Suprapubic skin (tissue), 4 donors: ENCODE results near the gene POFUT1. TPM values are rescaled to one million over a fixed set of nuclear protein-coding genes. Genes with fewer than 3 reads are reported as not detected.
"Not testable (repeated sequence)": the region's sequence is repeated elsewhere in the genome, so short reads cannot be mapped to it uniquely, and the experiment has no call there.

Experiments used
- DNase-seq, 2 donors: peaks; one replicate each; pipeline ENCODE4 v3.0.0-alpha.2; 2019; ENCODE audit warnings: low spot score in 2 of 2
- H3K27ac ChIP-seq: fragments of 200-600 bp; sonication (generic); one replicate; pipeline ENCODE4 v1.5.1; 2019
- H3K27me3 ChIP-seq: fragments of 200-600 bp; sonication (generic); one replicate; pipeline ENCODE4 v1.5.1; 2019
- H3K36me3 ChIP-seq: fragments of 200-600 bp; sonication (generic); one replicate; pipeline ENCODE4 v1.5.1; 2019
- H3K4me1 ChIP-seq: fragments of 200-600 bp; sonication (generic); one replicate; pipeline ENCODE4 v1.5.1; 2019
- H3K4me3 ChIP-seq: fragments of 200-600 bp; sonication (generic); one replicate; pipeline ENCODE4 v1.5.1; 2019; ENCODE audit warnings: mild to moderate bottlenecking
- H3K9me3 ChIP-seq: fragments of 200-600 bp; sonication (generic); one replicate; pipeline ENCODE4 v1.5.1; 2019
- EP300 ChIP-seq: sonication (generic); formaldehyde crosslinking; IDR thresholded peaks from one replicate; pipeline ENCODE4 v1.6.1; 2017; ENCODE audit warnings: antibody characterized with exemption
- POLR2A ChIP-seq, 2 donors: fragments of 450-650 bp; IDR thresholded peaks; one replicate each; pipeline ENCODE4 v1.6.1; 2017; ENCODE audit warnings: antibody characterized with exemption in 2 of 2, mild to moderate bottlenecking in 2 of 2, moderate library complexity in 2 of 2
- POLR2AphosphoS5 ChIP-seq, 3 donors: sonication (generic); formaldehyde crosslinking; IDR thresholded peaks; one replicate each; pipeline ENCODE4 v1.6.1; 2017; ENCODE audit warnings: antibody characterized with exemption in 3 of 3
- WGBS: methylation state at CpG from one replicate; pipeline ENCODE4 v1.1.5; 2018; 5-methylcytosine and 5-hydroxymethylcytosine counted together
- total RNA-seq, 4 donors: library from RNA; depleted of rRNA; stranded (reverse); fragments of >200 nt; gene quantifications; one replicate each; pipeline ENCODE4 v1.1.0, GENCODE V29; 2016
- TF ChIP-seq, protein P1 (sequence below), 2 donors: fragments of 200-600 bp in 1 of 2; fragments of 450-650 bp in 1 of 2; sonication (generic) in 1 of 2; IDR thresholded peaks; one replicate each; pipeline ENCODE4 v1.5.1; 2016 to 2019; ENCODE audit warnings: antibody characterized with exemption in 2 of 2, mild to moderate bottlenecking in 1 of 2, moderate library complexity in 1 of 2

POFUT1 gene
- total RNA-seq, 4 donors from 2014 or later, result 19.0 to 36.4 (median 24.1) TPM

DNA sequence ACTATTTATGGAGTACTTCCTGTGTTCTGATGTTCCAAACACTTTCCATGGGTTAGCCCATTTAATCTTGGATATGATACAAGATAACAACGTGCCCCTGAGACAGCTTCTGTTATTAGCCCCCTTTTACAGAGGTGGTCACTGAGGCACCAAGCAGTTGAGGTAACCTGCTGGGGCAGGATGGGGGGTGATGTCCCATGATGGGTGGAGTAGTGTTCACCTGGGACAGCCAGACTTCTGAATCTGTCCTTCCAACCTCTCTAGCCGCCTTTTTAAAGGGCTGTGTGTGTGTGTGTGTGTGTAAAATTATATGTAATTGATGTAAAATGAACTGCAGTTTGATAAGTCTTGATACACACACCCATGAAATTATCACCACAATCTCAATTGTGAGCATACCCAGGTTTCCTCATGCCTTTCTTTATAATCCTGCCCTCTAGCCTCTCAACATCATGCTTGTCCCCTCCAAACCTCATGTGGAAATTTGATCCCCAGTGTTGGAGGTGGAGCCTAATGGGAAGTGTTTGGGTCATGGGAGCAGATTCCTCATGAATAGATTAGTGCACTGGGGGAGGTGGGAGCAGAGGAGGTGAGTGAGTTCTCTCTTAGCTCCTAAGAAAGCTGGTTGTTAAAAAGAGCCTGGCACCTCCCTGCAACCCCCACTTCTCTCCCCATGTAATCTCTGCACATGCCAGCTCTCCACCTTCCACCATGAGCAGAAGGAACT, 39.3 kb upstream of the POFUT1 start:
- TF ChIP-seq EP300 (no peak), POLR2AphosphoS5 (IDR thresholded peaks at IDR 0.05) (no peak), POLR2A (IDR thresholded peaks at IDR 0.05) (no peak)
- TF ChIP-seq, protein P1, sequence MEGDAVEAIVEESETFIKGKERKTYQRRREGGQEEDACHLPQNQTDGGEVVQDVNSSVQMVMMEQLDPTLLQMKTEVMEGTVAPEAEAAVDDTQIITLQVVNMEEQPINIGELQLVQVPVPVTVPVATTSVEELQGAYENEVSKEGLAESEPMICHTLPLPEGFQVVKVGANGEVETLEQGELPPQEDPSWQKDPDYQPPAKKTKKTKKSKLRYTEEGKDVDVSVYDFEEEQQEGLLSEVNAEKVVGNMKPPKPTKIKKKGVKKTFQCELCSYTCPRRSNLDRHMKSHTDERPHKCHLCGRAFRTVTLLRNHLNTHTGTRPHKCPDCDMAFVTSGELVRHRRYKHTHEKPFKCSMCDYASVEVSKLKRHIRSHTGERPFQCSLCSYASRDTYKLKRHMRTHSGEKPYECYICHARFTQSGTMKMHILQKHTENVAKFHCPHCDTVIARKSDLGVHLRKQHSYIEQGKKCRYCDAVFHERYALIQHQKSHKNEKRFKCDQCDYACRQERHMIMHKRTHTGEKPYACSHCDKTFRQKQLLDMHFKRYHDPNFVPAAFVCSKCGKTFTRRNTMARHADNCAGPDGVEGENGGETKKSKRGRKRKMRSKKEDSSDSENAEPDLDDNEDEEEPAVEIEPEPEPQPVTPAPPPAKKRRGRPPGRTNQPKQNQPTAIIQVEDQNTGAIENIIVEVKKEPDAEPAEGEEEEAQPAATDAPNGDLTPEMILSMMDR (IDR thresholded peaks at IDR 0.05), result no peak
- peak in 1 of 2 donors; percentile 16 for DNase-seq
- 78% methylated on average over 2 of the region's 2 CpGs for WGBS

DNA sequence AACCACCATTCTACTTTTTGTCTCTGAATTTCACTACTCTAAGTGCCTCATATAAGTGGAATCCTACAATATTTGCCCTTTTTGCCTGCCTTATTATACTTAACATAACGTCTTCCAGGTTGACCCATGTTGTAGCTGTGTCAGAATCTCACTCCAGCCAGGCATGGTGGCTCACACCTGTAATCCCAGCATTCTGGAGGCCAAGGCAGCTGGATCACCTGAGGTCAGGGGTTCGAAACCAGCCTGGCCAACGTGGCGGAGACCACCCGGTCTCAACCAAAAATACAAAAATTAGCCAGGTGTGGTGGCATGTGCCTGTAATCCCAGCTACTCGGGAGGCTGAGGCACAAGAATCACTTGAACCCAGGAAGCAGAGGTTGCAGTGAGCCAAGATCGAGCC, 30.0 kb upstream of the POFUT1 start:
- peak in 1 of 2 donors; percentile 40 for DNase-seq
- H3K4me3 ChIP-seq, H3K4me1 ChIP-seq, H3K27ac ChIP-seq, H3K9me3 ChIP-seq, H3K36me3 ChIP-seq, H3K27me3 ChIP-seq: not testable (repeated sequence)
- WGBS, result 92% methylated on average over 7 of the region's 7 CpGs

More for the DNA sequence above, 39.3 kb upstream of the POFUT1 start:
- Histone ChIP-seq H3K36me3 (peaks cover 40% of the 10 kb centered on the region), H3K27ac (no peak overlapping the region), H3K4me3 (no peak overlapping the region), H3K27me3 (no peaks in the 10 kb centered on the region), H3K4me1 (no peaks in the 10 kb centered on the region), H3K9me3 (no peaks in the 10 kb centered on the region)

DNA sequence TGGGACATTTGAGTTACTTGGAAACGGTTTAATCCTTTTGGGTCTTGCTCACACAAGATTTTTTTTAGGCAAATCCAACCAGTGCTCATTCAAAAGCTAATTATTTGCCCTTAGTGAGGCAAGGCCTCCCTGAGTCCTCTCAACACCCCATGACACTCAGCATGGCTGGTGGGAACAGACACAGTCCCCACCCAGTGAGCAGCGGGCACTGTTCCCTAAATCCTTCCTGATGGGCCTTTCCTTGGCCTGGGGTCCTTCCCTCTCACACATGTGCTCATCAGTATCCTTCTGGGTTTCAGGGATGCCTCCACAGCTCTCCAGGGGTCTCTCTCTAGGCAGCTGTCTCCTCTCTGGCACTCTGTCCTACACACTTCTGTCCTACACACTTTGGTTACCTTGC, 28.2 kb upstream of the POFUT1 start:
- no peaks in the 10 kb centered on the region for H3K9me3 ChIP-seq
- no peak for TF ChIP-seq EP300
- no peak for TF ChIP-seq POLR2A (IDR thresholded peaks at IDR 0.05)
- TF ChIP-seq POLR2AphosphoS5 (IDR thresholded peaks at IDR 0.05), result no peak
- TF ChIP-seq, protein P1 (IDR thresholded peaks at IDR 0.05), result no peak
- no peaks in the 10 kb centered on the region for H3K36me3 ChIP-seq
- DNase-seq, result peak in 1 of 2 donors; percentile 41
- no peak overlapping the region for H3K27ac ChIP-seq
- no peaks in the 10 kb centered on the region for H3K4me1 ChIP-seq
- no peak overlapping the region for H3K4me3 ChIP-seq
- H3K27me3 ChIP-seq, result no peaks in the 10 kb centered on the region
- 83% methylated on average over 2 of the region's 2 CpGs for WGBS

DNA sequence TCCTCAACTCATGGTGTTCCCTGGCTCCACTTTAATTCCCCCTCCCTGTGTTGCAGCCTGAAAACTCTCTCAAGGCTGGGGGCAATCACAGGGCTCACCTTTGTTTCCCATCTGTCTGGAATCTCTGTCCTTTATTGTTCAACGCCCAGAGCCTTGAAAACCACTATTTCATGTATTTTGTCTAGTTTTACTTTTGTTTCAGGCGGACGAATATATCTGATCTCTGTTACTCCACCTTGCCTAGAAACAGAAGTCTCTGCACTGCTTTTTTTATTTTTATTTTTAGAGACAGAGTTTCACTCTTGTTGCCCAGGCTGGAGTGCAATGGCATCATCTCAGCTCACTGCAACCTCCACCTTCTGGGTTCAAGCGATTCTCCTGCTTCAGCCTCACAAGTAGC, 27.7 kb upstream of the POFUT1 start:
- Histone ChIP-seq H3K27me3 (no peaks in the 10 kb centered on the region), H3K36me3 (no peaks in the 10 kb centered on the region), H3K9me3 (no peaks in the 10 kb centered on the region), H3K4me1 (no peaks in the 10 kb centered on the region), H3K27ac (no peak overlapping the region), H3K4me3 (no peak overlapping the region)
- TF ChIP-seq POLR2AphosphoS5 (IDR thresholded peaks at IDR 0.05), result no peak
- no peak for TF ChIP-seq POLR2A (IDR thresholded peaks at IDR 0.05)
- no peak for TF ChIP-seq EP300
- TF ChIP-seq, protein P1 (IDR thresholded peaks at IDR 0.05), result no peak
- WGBS, result 90% methylated on average over 4 of the region's 4 CpGs
- DNase-seq, result no peak

DNA sequence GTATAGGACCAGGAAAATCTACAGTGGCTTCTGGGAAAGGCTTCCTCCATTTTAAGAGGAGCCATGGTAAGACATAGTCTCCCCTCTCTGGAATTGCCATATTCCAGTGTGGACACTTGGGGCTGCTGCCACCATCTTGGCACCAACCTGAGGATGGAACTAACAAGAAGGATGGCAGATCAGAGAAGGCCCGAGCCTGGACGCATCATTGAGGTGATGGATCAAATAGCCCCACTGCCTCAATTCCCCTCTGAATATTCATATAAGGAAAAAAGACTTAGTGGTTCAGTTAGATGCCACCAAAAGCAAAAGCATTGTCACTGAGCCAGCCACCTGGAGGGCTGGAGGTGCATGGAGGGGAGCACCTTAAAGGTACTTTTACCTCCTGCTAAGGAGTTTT, 26.1 kb upstream of the POFUT1 start:
- H3K27me3 ChIP-seq, result no peaks in the 10 kb centered on the region
- H3K36me3 ChIP-seq, result no peaks in the 10 kb centered on the region
- 88% methylated on average over 2 of the region's 2 CpGs for WGBS
- H3K4me3 ChIP-seq, result no peak overlapping the region
- no peaks in the 10 kb centered on the region for H3K9me3 ChIP-seq
- no peak for TF ChIP-seq EP300
- TF ChIP-seq, protein P1 (IDR thresholded peaks at IDR 0.05), result no peak
- no peaks in the 10 kb centered on the region for H3K4me1 ChIP-seq
- H3K27ac ChIP-seq, result no peak overlapping the region
- DNase-seq, result peak in 1 of 2 donors; percentile 7
